Tibial artery (tissue), 4 donors: Measurements from ENCODE around the gene OSBPL6.
"Not testable (repeated sequence)": the region's sequence is repeated elsewhere in the genome, so short reads cannot be mapped to it uniquely, and the experiment has no call there.

Source experiments
- DNase-seq, 2 donors: peaks; one replicate each; pipeline ENCODE4 v3.0.0-alpha.2; 2019
- H3K27ac ChIP-seq, 2 donors: fragments of 200-600 bp; sonication (generic) in 1 of 2; 1 replicate in 1 of 2; 2 replicates in 1 of 2; pipeline ENCODE4 v1.5.1; 2018 to 2019; ENCODE audit warnings: mild to moderate bottlenecking in 1 of 2
- H3K27me3 ChIP-seq, 2 donors: fragments of 200-600 bp; sonication (generic) in 1 of 2; one replicate each; pipeline versions ENCODE4 v1.5.1 to v1.6.0; 2016 to 2019
- H3K36me3 ChIP-seq, 3 donors: fragments of 200-600 bp; sonication (generic) in 2 of 3; one replicate each; pipeline ENCODE4 v1.5.1; 2016 to 2019; ENCODE audit warnings: mild to moderate bottlenecking in 2 of 3
- H3K4me1 ChIP-seq, 4 donors: fragments of 200-600 bp; sonication (generic) in 2 of 4; 1 replicate in 3 of 4; 2 replicates in 1 of 4; pipeline ENCODE4 v1.5.1; 2016 to 2019
- H3K4me3 ChIP-seq, 2 donors: fragments of 200-600 bp; sonication (generic) in 1 of 2; 1 replicate in 1 of 2; 2 replicates in 1 of 2; pipeline ENCODE4 v1.5.1; 2018 to 2019; ENCODE audit warnings: mild to moderate bottlenecking in 2 of 2
- H3K9me3 ChIP-seq, 3 donors: fragments of 200-600 bp; sonication (generic) in 1 of 3; one replicate each; pipeline ENCODE4 v1.5.1; 2016 to 2019
- intact Hi-C: fragments of 100-400 bp; cut with DNase I; formaldehyde crosslinking; loops from one replicate; pipeline ENCODE4 v1.15.0; 2023; ENCODE audit warnings: low total_unique reads
- TF ChIP-seq, protein P1 (sequence below), 2 experiments: fragments of 200-600 bp in 1 of 2; fragments of 450-650 bp in 1 of 2; IDR thresholded peaks; one replicate each; pipeline ENCODE4 v1.5.1; 2017 to 2019; ENCODE audit warnings: antibody characterized with exemption in 2 of 2, mild to moderate bottlenecking in 1 of 2, moderate library complexity in 1 of 2

Gene OSBPL6

GRCh38 chr2:178317811-178318210, 123.5 kb downstream of the OSBPL6 start:
- TF ChIP-seq, protein P1, sequence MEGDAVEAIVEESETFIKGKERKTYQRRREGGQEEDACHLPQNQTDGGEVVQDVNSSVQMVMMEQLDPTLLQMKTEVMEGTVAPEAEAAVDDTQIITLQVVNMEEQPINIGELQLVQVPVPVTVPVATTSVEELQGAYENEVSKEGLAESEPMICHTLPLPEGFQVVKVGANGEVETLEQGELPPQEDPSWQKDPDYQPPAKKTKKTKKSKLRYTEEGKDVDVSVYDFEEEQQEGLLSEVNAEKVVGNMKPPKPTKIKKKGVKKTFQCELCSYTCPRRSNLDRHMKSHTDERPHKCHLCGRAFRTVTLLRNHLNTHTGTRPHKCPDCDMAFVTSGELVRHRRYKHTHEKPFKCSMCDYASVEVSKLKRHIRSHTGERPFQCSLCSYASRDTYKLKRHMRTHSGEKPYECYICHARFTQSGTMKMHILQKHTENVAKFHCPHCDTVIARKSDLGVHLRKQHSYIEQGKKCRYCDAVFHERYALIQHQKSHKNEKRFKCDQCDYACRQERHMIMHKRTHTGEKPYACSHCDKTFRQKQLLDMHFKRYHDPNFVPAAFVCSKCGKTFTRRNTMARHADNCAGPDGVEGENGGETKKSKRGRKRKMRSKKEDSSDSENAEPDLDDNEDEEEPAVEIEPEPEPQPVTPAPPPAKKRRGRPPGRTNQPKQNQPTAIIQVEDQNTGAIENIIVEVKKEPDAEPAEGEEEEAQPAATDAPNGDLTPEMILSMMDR (IDR thresholded peaks at IDR 0.05), result no peak
- intact Hi-C loops, result no loop called here

GRCh38 chr2:178320011-178320585, 125.8 kb downstream of the OSBPL6 start:
- H3K4me1 ChIP-seq, result peaks cover 0 to 5% (median 0%) of the 10 kb centered on the region in 4 donors
- H3K27me3 ChIP-seq, result no peaks in the 10 kb centered on the region
- intact Hi-C loops, result no loop called here
- no peaks in the 10 kb centered on the region for H3K36me3 ChIP-seq
- H3K27ac ChIP-seq, result no peak overlapping the region
- TF ChIP-seq, protein P1 (IDR thresholded peaks at IDR 0.05), result no peak
- no peak overlapping the region for H3K4me3 ChIP-seq
- no peaks in the 10 kb centered on the region for H3K9me3 ChIP-seq
- DNase-seq, result no peak

More at GRCh38 chr2:178317811-178318210, 123.5 kb downstream of the OSBPL6 start:
- Histone ChIP-seq H3K27me3 (no peaks in the 10 kb centered on the region), H3K9me3 (no peaks in the 10 kb centered on the region), H3K4me3 (no peak overlapping the region), H3K27ac (no peak overlapping the region), H3K36me3 (no peaks in the 10 kb centered on the region), H3K4me1 (no peaks in the 10 kb centered on the region)
- no peak for DNase-seq

DNA sequence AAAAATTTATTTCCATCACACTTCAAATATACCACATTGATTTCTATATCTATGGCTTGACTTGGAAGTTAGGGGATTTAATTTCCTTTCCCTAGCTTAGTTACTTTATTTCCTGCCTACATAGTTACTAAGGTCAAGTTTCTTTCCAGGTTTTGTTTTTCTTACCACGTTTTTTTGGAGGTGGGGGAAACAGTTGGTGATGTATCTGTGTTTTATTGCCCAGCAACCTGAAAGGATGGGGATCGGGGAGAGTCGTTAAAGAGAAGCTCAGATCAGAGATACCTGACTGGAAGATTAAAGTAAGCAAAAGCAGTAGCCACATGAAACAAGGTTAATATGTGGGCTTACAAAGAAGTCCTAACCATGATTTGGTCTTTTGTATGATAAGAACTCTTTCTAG, 127.8 kb downstream of the OSBPL6 start:
- TF ChIP-seq, protein P1 (IDR thresholded peaks at IDR 0.05), result no peak
- H3K27me3 ChIP-seq, result no peaks in the 10 kb centered on the region
- H3K9me3 ChIP-seq, result no peaks in the 10 kb centered on the region
- intact Hi-C loops, result no loop called here
- H3K4me3 ChIP-seq, result no peak overlapping the region
- H3K27ac ChIP-seq, result no peak overlapping the region
- no peak for DNase-seq
- no peaks in the 10 kb centered on the region for H3K36me3 ChIP-seq
- H3K4me1 ChIP-seq, result peaks cover 0 to 5% (median 0%) of the 10 kb centered on the region in 4 donors

DNA sequence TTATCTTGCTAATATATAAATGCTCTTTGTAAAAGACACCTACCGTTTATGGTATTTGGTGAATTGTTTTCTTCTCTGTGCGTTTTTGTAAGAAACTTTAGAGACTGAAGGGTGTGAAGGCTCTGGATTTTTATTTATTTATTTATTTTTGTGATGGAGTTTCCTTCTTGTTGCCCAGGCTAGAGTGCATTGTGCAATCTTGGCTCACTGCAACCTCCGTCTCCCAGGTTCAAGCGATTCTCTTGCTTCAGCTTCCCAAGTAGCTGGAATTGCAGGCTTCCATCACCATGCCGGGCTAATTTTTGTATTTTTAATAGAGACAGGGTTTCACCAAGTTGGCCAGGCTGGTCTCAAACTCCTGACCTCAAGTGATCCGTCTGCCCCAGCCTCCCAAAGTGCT, 129.0 kb downstream of the OSBPL6 start:
- H3K27me3 ChIP-seq, H3K36me3 ChIP-seq, H3K9me3 ChIP-seq, H3K27ac ChIP-seq, DNase-seq, H3K4me3 ChIP-seq, intact Hi-C loops: not testable (repeated sequence)
- peaks cover 0 to 10% (median 0%) of the 10 kb centered on the region in 4 donors for H3K4me1 ChIP-seq

DNA sequence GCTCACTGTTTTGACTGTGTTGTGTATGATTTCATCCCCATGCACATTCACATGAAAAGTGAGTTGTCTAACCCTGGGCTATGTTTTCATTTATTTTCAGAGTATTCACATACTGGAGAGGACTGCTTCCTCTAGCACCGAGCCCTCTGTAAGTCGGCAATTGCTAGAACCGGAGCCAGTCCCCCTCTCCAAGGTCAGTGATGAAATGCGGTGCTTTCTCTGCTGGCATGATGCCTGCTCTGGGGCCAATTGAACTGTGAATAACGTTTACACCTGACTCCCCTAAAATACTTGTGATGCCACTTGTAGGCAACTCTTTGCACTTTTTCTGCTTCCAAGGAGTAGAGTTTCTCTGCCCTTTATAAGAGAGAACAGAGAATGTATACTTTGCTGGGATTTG, 129.8 kb downstream of the OSBPL6 start:
- Histone ChIP-seq H3K36me3 (no peaks in the 10 kb centered on the region), H3K4me3 (peak overlapping the region in 1 of 2 donors; percentile 6), H3K27me3 (no peaks in the 10 kb centered on the region), H3K27ac (no peak overlapping the region), H3K4me1 (peaks cover 0 to 13% (median 0%) of the 10 kb centered on the region in 4 donors), H3K9me3 (no peaks in the 10 kb centered on the region)
- DNase-seq, result peak in 1 of 2 donors; percentile 23
- TF ChIP-seq, protein P1 (IDR thresholded peaks at IDR 0.05), result no peak
- intact Hi-C loops, result no loop called here

GRCh38 chr2:178325268-178325667, 131.0 kb downstream of the OSBPL6 start:
- no peaks in the 10 kb centered on the region for H3K36me3 ChIP-seq
- H3K4me3 ChIP-seq, result no peak overlapping the region
- TF ChIP-seq, protein P1 (IDR thresholded peaks at IDR 0.05), result no peak
- intact Hi-C loops, result no loop called here
- H3K27ac ChIP-seq, result no peak overlapping the region
- H3K4me1 ChIP-seq, result peaks cover 0 to 13% (median 0%) of the 10 kb centered on the region in 4 donors
- no peaks in the 10 kb centered on the region for H3K9me3 ChIP-seq
- no peak for DNase-seq
- no peaks in the 10 kb centered on the region for H3K27me3 ChIP-seq
